Measurements from ENCODE around the gene CCDC85C. TPM values are rescaled to one million over a fixed set of nuclear protein-coding genes. Genes with fewer than 3 reads are reported as not detected.

CCDC85C gene
- total and polyA plus RNA-seq, 2 of the 4 experiments (the other 2 are of a cell fraction) = 16.0 to 19.0 TPM

DNA sequence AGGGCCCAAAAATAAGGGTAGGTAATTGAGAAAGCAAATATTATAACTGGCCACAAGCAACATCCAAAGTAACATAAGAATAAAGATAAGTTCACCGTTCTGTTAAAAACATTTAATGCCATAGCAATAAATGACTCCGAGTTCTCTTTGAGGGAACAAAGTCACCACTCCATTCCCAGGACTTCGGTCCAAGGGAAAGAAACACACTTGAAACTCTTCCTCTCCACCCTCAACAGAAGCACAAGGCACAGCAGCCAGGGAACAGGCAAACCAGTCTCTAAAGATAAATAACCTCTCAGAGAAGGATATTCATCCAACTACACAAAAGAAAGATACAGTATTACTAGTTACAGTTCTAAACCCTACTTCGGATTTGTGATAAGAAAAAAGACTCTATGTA is 125.9 kb downstream of the CCDC85C start:
- intact Hi-C loops (cut with micrococcal nuclease) = no loop called here
- CTCF ChIA-PET = no interaction called here
- no peak overlapping the region for H2AFZ ChIP-seq (replicated peaks; ENCODE audit: low read length, poor library complexity)
- H2BK20ac ChIP-seq (ENCODE audit: low read depth, low read length) = no peak overlapping the region
- H3K27me3 ChIP-seq (ENCODE audit: control insufficient read depth, insufficient read depth, low read length) = no peaks in the 10 kb centered on the region
- DNase-seq = no peak
- H2BK15ac ChIP-seq (ENCODE audit: low read depth, low read length) = no peak overlapping the region
- H3K9me3 ChIP-seq (ENCODE audit: control insufficient read depth, insufficient read depth, low read length) = no peaks in the 10 kb centered on the region
- no peak overlapping the region for H3K14ac ChIP-seq (replicated peaks; ENCODE audit: low read depth, low read length)
- no CpG with 5 or more reads among the region's 4 CpGs for WGBS, 2 experiments (ENCODE audit: extremely low coverage in 2 of 2, insufficient read length in 1 of 2)
- H2BK120ac ChIP-seq (ENCODE audit: low read depth, low read length) = no peak overlapping the region
- no peak overlapping the region for H2AK5ac ChIP-seq (ENCODE audit: low read depth, low read length)
- H3K4ac ChIP-seq (ENCODE audit: low read depth, low read length) = no peak overlapping the region
- no peak for ATAC-seq (ENCODE audit: low read depth)
- peaks cover 58% of the 10 kb centered on the region for H4K20me1 ChIP-seq (ENCODE audit: insufficient read depth, low read length)
- H3K79me1 ChIP-seq (ENCODE audit: low read depth in 1 of 2, low read length in 2 of 2) = peaks cover 20 to 66% of the 10 kb centered on the region in 2 experiments; a peak in 3 of 4 replicates
- H4K8ac ChIP-seq (ENCODE audit: low read depth in 2 of 2, low read length in 2 of 2) = no peak overlapping the region
- no peak overlapping the region for H3K4me2 ChIP-seq (ENCODE audit: low read depth, low read length)
- dilution Hi-C loops (cut with HindIII; ENCODE audit: low sequenced_read_pairs, unreplicated experiment) = no loop called here
- no peak overlapping the region for H2AK9ac ChIP-seq (replicated peaks; ENCODE audit: low read depth, low read length, poor library complexity)
- H3K4me1 ChIP-seq (ENCODE audit: control insufficient read depth, insufficient read depth, low read length) = peaks cover 9% of the 10 kb centered on the region
- no peak for TF ChIP-seq FOS (IDR thresholded peaks at IDR 0.05; ENCODE audit: low read depth, low read length)
- no peak for TF ChIP-seq CHD1 (IDR thresholded peaks at IDR 0.05; ENCODE audit: low read depth, low read length)
- H4K5ac ChIP-seq (ENCODE audit: low read depth, low read length) = no peak overlapping the region
- no peak overlapping the region for H4K91ac ChIP-seq (ENCODE audit: insufficient read depth, low read depth, low read length)
- no peak overlapping the region for H3K4me3 ChIP-seq (ENCODE audit: insufficient read depth, low read depth, low read length)
- H3K27ac ChIP-seq (ENCODE audit: insufficient read depth, low read length) = no peak overlapping the region
- no peak overlapping the region for H3K56ac ChIP-seq (ENCODE audit: extremely low read depth, insufficient read depth, low read length)
- in situ Hi-C loops (cut with MboI; ENCODE audit: low sequenced_read_pairs) = no loop called here
- no TSS peak for BruUV-seq (replicated peaks)
- POLR2A ChIA-PET (ENCODE audit: unreplicated experiment) = interaction anchor here (0.6 kb wide), 1 partner anchor 216 kb away, joined by 3 read pairs; no protein-coding TSS in a partner anchor
- no peak overlapping the region for H3K23ac ChIP-seq (ENCODE audit: low read depth, low read length)
- no peak overlapping the region for H2BK5ac ChIP-seq (ENCODE audit: low read depth, low read length, poor library complexity, severe bottlenecking)
- H3K9me1 ChIP-seq (ENCODE audit: insufficient read depth, low read length) = peaks cover 11% of the 10 kb centered on the region
- H3K9ac ChIP-seq (ENCODE audit: low read depth, low read length) = no peak overlapping the region
- H3K18ac ChIP-seq (ENCODE audit: low read depth, low read length) = no peak overlapping the region
- H3K36me3 ChIP-seq (ENCODE audit: control insufficient read depth, insufficient read depth, low read length) = no peaks in the 10 kb centered on the region
